Activated CD4-positive, alpha-beta T cell treated with anti-CD3 and anti-CD28 coated beads for 4 hours (primary cell): ENCODE data around the gene TOP3A.

Experiments used
- DNase-seq, 2 donors: peaks; one replicate each; pipeline ENCODE4 v3.0.0-alpha.2; 2020

The TOP3A gene

GRCh38 chr17:18230288-18231141 lies 84.3 kb downstream of the TOP3A start:
- DNase-seq: no peak

- no peak for DNase-seq
These were observed 85.0 kb downstream of the TOP3A start for GRCh38 chr17:18229771-18230170.

- no peak for DNase-seq
These were observed 85.5 kb downstream of the TOP3A start for GRCh38 chr17:18229254-18229653.

GRCh38 chr17:18228176-18228682 lies 86.6 kb downstream of the TOP3A start:
- DNase-seq: no peak

- no peak for DNase-seq
These were observed 87.2 kb downstream of the TOP3A start for GRCh38 chr17:18227635-18228034.

GRCh38 chr17:18226284-18226945 lies 88.4 kb downstream of the TOP3A start:
- peak in 1 of 2 donors; percentile 10 for DNase-seq

- no peak for DNase-seq
These were observed 89.0 kb downstream of the TOP3A start for GRCh38 chr17:18225642-18226283.

- DNase-seq: peak; percentile 95
These were observed 89.6 kb downstream of the TOP3A start, which contains the start of gene LLGL1 for GRCh38 chr17:18225121-18225641. Gene LLGL1 (plus strand): TSS chr17:18225635. CDS start chr17:18225683, 48 bp downstream.

- DNase-seq: no peak
These were observed 90.2 kb downstream of the TOP3A start for GRCh38 chr17:18224387-18225120.

- no peak for DNase-seq
These were observed 90.8 kb downstream of the TOP3A start for GRCh38 chr17:18224053-18224386.
